ENCODE data around the gene ADD2.
A peak's percentile ranks its signal among the peaks of the same experiment; 100 is the strongest.
"Not testable (repeated sequence)": the region's sequence is repeated elsewhere in the genome, so short reads cannot be mapped to it uniquely, and the experiment has no call there.

The ADD2 gene

DNA sequence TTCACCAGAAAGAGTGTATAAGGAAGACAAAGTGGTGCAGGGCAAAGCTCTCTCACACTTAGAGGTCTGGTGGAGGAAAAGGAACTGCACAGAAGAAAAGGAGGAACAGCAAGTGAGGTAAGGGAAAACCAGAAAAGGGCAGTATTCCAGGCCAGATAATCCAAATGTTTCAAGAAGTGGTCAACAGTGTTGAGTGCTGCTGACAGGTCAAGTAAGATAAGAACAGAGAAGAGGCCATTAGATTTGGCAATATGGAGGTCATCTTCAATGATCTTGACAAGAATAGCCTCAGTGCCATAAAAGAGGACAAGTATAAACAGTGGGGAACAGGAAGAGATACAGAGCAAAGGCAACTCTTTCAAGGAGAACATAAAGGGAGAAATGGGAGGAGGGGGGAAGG is 15.0 kb downstream of the ADD2 start:
- no peak for DNase-seq (ENCODE audit: low spot score)

DNA sequence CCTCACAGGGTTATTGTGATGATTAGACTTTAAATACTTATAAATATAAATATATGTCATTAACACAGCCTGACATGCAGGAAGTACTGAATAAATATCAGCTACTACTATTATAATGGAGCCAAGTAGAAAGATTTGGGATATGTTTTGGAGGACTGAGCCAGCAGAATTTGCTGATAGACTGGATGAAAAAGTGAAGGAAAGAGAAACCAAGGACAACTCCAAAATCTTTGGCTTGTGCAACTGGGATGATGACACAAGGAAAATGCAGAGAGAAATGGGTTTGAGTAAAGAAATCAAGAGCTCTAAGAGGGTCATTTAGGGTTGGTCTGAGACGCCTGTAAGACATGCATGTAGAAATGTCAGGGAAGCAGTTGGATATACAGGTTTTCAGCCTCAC is 15.6 kb downstream of the ADD2 start:
- DNase-seq (ENCODE audit: low spot score), result no peak

DNA sequence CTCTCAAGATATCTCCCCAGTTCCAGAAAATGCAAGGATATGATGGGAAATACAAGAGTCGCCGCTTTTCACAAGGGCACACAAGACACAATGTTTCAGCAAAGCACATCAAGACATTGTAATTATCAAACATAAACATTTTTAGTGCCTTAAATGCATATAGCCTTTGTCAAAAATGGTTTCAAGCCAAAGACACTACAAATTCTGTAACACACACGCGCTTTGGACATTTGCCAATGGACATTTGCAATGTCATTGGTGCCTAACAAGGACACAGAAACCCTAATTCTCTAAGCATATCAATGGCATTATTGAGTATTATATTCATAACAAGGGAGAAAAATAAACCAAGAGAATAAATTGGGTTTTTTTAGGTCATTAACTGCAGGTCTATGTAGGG is 16.1 kb downstream of the ADD2 start:
- DNase-seq (ENCODE audit: low spot score), result no peak

DNA sequence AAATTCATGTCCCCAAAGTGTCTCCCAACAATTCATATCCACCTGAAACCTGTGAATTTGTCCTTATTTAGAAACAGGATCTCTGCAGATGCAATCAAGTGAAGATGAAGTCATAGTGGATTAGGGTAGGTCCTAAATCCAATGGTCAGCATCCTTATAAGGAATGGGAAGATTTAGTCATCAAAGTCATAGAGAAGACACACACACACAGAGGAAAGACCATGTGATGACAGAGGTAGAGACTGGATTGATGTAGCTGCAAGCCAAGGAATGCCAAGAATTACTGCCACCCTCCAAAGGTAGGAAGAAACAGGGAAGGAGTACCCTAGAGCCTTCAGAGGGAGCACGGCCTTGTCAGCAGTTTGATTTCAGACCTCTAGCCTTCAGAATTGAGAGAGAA is 17.7 kb downstream of the ADD2 start:
- no peak for DNase-seq (ENCODE audit: low spot score)

DNA sequence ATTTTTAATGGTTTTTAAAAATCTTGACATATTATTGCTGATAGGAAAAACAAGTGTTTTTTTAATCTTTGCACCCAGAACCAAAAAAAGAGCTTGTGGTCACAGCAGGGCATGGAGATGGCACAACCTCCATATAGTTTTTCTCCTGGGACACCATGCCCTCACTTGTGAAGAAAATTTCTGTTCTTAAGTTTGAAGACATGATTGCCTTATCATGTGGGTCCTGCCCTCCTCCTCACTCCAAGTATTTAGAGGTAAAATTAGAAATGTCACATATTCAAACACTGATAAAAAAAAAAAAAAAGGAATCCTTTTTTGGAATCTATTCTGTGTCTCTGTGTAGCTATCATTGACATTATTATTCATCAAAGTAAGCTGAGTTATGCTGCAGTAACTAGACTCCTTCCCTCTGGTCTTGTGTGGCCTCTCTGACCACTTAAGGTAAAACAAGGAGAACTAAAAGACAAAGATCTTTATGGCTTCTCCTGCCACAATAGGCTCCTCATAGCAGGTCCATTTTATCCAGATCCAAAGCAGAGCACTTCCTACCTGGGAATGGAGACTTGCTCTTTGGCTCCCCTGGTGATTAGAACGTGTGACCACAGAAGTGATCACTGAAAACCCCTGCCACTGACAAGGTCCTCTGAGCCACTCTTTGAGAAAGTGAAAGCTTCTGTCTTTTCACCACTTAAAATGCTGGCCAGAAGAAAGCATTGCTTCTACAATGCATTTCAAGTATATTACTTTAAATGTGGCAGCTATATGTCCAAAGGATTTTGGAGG is 19.8 kb downstream of the ADD2 start:
- DNase-seq (ENCODE audit: low spot score), result no peak

DNA sequence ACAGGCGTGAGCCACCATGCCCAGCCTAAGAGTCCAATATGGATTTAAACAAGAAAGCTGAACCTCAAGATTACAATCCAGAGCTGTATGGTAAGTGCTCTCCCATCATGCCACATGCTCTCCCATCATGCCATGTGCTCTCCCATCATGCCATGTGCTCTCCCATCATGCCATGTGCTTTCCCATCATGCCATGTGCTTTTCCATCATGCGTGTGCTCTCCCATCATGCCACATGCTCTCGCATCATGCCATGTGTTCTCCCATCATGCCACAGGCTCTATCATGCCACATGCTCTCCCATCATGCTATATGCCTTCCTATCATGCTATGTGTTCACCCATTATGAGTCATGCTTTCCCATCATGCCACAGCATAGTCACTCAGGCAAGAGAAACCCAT is 20.7 kb downstream of the ADD2 start:
- DNase-seq (ENCODE audit: low spot score), result no peak

DNA sequence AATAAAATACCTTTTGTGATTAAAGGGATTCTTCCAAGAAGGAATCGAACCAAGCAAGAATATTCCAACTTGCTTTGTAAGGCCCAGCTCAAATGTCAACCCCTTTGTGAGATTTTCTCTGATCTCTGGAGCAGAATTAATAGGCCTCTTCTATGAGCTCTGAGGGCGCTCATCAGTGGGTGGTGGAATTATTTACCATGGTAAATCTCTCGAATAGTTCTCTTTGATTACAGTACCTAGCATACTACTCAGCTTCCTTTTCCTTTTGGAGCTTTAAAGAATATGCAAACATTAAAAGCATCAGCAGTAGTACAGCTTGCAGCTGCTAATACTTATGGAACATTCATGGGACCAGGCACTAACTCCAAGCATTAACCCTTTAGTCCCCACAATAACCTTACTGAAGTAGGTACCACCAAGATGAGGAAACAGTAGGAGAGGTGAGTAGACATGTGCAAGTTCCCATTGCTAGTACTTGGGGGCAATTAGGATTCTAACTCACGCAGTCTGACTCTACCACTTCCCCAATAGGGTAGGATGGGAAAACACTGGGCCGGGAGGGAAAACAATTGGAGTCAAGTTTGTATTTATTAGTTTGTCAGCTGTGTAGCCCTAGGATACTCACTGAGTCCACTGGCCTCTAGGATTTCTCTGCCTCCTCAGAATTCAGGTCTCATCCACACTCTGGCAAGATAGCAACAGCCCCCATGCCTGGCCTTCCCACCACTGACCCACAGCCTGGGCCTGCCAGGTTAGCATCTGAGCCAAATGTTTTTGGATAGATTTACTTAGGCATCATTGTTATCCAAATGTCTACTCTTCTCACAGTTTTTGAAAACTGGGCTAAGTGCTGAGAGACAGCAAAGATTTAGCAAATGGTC is 21.7 kb downstream of the ADD2 start:
- DNase-seq (ENCODE audit: low spot score), result no peak

DNA sequence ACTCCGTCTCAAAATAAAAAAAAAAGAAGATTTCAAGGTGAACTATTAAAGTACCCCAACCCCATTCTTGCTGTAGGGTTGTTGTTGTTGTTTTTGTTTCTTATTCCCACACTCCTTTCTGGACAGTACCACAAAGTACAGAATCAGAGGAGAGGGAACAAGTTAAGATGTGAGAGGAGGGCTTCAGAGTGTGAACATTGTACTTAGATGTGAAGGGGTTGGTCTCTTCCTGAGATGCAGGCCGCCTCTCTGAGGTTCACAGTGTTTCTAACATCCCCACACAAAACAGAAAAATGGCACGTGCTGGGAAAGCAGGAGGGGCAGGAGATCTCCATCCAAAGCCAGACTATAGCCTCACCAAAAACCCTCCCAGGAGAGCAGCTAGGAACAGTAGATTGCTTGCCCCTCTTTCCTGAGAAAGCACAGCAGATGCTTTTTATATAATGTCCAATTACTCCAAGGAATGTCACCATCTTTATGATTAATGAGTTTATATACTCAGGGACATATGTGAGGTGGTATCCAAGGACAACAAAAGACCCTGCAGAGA is 22.6 kb downstream of the ADD2 start:
- peak; percentile 15 for DNase-seq (ENCODE audit: low spot score)

DNA sequence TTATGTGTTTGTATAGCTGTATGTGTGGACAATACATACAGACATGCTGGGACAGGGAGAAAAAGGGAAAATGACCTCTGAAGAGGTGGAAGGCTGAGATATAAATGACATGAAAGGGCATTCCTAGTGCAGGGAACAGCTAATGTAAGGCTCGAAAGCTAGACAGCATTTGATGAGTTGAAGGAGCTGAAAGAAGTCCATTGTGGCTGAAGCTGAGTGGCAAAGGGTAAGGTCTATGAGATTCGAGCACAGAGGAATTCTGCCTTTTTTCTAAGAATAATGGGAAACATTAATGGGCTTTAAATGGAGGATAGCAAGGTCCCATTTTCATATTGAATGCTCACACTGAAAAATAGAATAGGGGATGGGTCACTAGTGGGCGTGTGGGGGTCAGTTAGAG is 23.6 kb downstream of the ADD2 start:
- no peak for DNase-seq (ENCODE audit: low spot score)

DNA sequence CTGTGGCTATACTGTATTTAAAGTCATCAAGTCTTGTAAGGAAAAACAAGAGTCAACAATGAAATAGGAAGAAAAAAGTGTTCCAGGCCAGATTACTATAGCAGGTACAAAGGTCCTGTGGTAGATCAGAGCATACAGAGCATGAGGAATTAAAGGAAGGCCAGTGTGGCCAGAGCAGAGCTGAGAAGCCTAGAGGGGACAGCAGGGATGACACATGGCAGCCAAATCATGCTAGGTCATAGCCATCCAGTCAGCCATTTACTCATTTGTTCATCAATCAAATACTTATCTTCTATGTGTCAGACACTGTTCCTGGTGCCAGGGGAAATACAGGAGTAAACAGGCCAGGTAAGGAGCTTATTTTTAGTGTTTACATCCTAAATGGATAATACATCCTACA is 24.3 kb downstream of the ADD2 start:
- DNase-seq (ENCODE audit: low spot score), result no peak

DNA sequence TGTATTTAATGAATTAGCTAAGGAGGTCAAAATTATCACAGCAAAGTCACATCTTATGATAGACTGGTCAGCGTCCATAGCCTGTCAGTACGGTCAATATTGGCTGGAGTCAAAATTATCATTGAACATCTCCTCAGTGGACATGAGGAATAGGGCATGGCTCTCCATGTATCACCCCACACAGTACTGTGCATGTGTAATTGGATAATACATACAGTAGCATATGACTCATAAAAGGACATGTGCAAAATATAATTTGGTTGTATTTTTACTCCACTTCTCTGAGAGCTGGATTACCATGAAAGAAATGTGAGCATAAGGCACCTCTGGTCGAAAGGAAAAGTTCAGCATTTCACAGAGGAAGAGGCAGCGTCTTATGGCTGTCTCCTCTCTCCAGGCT is 24.9 kb downstream of the ADD2 start:
- no peak for DNase-seq (ENCODE audit: low spot score)

DNA sequence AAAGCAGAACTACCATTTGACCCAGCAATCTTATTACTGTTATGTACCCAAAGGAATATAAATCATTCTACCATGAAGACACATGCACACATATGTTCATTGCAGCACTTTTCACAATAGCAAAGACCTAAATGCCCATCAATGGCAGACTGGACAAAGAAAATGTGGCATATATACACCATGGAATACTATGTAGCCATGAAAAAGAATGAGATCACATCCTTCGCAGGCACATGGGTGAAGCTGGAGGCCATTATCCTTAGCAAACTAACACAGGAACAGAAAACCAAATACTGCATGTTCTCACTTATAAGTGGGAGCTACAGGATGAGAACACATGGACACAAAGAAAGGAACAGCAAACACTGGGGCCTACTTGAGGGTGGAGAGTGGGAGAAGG is 28.5 kb downstream of the ADD2 start:
- not testable (repeated sequence) for DNase-seq (ENCODE audit: low spot score)

DNA sequence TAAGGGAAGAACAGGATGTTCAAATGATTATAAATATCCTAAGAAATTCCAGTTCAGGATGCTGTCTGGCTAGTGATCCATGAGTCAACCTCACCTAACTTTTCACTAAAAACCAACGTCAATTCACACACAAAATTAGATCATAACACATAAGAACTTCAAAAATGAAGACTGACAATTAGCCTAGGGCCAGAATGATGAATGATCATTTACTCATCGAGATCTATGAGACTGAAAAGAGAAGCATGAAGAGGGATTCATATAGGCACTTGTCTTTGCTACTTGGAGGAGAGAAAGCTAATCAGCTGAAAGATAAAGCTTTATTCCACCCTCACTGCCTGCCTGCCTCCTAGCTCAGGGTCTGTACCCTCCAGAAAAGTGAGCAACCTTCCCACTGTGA is 29.8 kb downstream of the ADD2 start:
- DNase-seq (ENCODE audit: low spot score), result no peak

DNA sequence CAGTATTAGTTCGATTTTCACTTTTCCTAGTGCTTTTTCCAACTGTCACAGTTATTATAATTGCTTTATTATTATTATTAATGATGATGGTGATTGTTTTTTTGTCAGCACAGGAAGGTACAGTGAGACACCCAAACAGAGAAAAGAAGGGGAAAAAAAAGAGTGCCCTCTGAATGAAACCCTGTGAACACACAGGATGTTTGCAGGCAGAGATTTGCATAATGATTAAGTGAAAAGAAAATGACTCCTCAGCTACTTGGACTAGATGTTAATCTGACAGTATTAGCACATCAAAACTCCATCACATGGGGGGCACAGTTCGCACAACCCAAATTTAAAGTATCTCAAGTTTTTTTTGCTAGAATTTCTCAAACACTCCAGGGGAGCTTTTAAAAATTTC is 32.9 kb downstream of the ADD2 start:
- DNase-seq (ENCODE audit: low spot score), result no peak

DNA sequence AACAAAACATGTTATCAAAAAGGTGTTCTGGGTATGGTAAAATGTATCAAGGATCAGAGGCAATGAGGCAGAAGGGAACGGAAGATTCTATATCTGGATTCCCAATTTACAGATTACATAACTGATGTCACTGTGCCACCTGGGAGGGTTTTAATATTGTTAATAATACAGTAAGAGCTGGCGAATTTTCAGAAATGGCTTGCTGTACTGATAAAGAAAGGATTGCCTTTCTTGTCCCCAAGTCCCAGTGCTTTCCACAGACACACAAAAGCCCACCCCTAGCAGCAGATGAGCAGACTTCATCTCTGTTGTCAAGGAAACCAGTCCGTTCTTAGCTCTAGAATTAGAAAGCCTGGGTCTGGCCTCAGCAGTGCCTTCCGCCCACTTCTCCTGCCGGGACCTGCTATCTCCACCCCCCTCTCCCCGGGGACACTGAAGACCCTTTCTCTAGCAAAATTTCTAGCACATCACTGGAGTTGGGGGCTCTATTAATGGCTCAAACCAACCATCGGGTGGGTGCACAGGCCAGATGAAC is 34.3 kb downstream of the ADD2 start:
- peak; percentile 53 for DNase-seq (ENCODE audit: low spot score)

DNA sequence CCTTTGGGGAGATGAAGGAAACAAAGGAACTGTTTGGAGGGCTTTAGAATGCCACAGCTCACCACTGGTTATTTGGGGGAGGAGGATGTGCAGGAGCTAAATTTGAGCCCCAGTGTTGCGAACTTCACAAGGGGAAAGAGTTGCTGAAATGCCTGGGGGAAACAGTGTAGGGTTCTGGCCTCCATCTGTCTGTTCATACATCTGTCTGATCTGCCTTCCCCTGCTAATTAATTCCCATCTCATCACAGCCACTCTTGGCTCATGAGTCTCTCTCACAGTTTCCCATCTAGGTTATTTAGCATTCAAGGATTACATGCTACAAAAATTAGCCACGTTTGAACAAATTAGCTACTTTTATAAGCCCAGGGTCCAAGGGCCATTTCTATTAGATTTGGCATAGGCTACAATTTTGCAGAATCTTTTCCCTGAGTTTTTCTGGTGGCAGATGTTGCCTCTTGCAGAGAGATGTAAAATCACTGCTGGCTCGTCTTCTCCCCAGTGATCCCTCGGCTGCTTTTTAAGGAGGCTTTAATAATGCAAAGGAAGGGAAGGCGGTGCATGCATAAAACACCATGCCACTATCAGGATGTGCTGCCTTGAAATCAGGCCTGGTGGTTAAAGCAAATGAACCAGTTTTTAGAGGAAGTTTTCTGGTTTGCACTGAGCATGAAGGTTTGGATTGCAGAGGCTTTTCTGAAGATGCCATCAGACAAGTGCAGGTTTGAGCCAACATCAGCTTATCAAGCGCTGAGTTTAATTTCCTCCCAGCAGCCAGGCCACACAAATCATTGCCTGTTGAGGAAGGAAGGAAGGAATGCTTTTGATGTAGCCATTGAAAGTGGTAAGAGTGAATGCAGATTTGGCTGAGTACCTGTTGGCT is 35.0 kb downstream of the ADD2 start:
- no peak for DNase-seq (ENCODE audit: low spot score)

DNA sequence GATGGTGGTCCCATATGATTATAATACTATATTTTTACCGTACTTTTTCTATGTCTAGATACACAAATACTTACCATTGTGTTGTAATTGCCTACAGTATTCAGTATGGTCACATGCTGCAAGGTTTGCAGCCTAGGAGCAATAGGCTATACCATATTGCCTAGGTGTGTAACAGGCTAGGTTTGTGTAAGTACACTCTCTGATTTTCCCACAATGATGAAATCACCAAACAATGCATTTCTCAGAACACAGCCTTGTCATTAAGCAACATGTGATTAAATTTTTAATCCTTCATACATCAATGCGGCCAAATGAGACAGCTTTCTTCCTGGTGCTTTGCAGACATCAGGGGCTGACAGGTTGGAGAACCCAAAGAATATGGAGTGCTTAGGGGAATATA is 37.3 kb downstream of the ADD2 start:
- DNase-seq (ENCODE audit: low spot score), result no peak

DNA sequence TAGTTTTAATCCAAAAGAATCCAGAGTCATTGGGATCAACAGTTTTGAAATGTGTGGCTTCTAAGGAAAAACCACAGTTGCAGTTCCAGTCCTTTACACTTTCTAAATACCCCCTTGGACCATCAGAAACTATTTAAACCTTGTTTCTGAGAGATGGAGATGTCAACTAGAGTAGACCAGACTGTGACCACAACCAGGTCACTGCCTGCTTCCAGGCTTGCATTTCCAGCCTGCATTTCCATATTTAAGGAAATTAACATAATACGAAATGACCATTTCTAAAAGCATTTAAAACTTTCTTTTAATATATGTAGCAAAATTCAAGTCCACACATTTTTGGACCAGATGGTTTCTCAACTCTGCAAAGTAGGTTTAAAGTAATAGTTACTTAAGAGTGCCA is 38.4 kb downstream of the ADD2 start:
- no peak for DNase-seq (ENCODE audit: low spot score)

DNA sequence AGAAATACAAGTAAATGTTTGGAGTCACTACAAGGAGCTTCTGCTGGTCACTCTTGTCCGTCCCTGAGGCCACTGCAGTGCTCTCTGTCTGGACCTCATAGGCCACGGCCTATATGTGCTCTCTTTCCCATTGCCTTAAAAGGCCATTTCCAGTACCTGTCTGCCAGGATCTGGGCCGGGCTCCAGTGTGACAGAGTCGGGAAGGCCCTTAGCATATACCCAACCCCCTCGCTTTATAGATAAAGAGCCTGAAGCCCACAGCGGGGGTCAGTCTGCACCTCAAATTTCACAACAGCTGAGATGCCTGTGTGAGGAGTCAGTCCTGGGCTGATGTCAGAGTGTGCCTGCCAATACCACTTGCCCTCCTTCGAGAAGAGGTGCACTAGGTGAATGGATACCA is 39.9 kb downstream of the ADD2 start:
- no peak for DNase-seq (ENCODE audit: low spot score)

DNA sequence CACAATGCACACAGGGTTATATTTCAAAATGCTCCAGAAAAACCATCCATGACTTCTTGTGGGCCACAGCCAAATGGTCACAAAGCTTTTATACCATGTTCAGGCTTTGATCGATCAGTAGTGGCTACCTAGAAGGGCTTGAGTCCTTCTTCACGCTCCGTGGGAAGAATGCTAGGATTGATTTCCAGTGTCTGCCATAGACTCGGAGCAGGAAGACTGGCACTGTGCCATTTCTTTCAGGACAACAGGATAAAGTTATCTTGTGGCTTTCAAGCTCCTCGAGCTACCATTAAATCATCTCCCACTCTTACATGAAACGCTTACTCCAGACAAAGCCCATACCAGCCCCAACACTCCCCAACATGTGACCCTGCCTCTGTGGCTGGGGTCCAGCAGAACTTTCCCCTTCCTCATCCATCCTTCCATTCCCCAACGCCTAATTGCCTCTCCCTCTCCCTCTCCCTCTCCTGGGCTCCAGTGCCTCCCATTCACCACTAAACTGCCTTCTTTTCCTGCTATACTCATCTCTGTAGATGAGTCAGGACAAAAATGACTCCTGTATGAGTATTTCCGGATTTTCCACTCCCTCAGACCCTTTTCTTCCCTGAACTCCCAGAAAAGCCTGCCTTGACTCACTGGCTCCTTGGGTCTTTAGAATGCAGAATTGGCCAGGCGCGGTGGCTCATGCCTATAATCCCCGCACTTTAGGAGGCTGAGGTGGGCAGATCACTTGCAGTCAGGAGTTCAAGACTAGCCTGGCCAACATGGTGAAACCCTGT is 40.9 kb downstream of the ADD2 start:
- DNase-seq (ENCODE audit: low spot score), result no peak

DNA sequence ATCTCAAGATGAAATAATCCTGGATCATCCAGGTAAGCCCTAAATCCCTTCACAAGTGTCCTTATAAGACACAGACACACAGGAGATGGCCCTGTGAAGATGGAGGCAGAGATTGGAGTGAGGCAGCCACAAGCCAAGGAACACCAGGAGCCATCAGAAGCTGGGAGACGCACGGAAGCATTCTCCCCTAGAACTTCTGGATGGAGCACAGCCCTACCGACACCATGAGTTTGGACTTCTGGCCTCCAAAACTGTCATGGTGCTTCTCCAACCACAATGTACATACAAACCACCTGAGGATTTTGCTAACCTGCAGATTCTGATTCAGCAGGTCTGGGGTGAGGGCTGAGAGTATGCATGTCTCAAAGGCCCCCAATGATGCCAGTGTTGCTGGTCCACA is 42.5 kb downstream of the ADD2 start:
- DNase-seq (ENCODE audit: low spot score), result no peak

Measured in SK-N-DZ (cell line).